HFFc6 (cell line): Measurements from ENCODE around the gene ZNF443. TPM values are rescaled to one million over a fixed set of nuclear protein-coding genes. Genes with fewer than 3 reads are reported as not detected.
"Not testable (repeated sequence)": the region's sequence is repeated elsewhere in the genome, so short reads cannot be mapped to it uniquely, and the experiment has no call there.

Experiments used
- DNase-seq: peaks from one replicate; pipeline ENCODE4 v3.0.0-alpha.2; 2018
- H3K27ac Mint-ChIP-seq: 2 replicates; pipeline ENCODE4 v1.8.0; 2020; ENCODE audit warnings: mild to moderate bottlenecking, mixed read lengths
- H3K27me3 Mint-ChIP-seq: 2 replicates; pipeline ENCODE4 v1.8.0; 2021; ENCODE audit warnings: mild to moderate bottlenecking, moderate library complexity, mixed read lengths; ENCODE audit not compliant: insufficient read depth
- H3K36me3 Mint-ChIP-seq: 2 replicates; pipeline ENCODE4 v1.8.0; 2021; ENCODE audit warnings: low read depth, mixed read lengths
- H3K4me1 Mint-ChIP-seq: 2 replicates; pipeline ENCODE4 v1.8.0; 2020; ENCODE audit warnings: low read depth, mixed read lengths
- H3K4me3 Mint-ChIP-seq: 2 replicates; pipeline ENCODE4 v1.8.0; 2020; ENCODE audit warnings: mild to moderate bottlenecking, moderate library complexity, mixed read lengths
- H3K9me3 Mint-ChIP-seq: 2 replicates; pipeline ENCODE4 v1.8.0; 2020; ENCODE audit warnings: mild to moderate bottlenecking, mixed read lengths
- total RNA-seq, 6 experiments: library from RNA; stranded (reverse); fragmentation: NEBNext Ultra II Directional; extraction: Animal tissue kit (Norgen Biotek cat#: 25700); gene quantifications; 2 replicates in 1 of 6; 3 replicates in 5 of 6; pipeline ENCODE4 v1.2.3, GENCODE V29; 2021
- TF ChIP-seq, protein P1 (sequence below): fragments of 200-600 bp; sonication (generic); IDR thresholded peaks from 2 replicates; pipeline ENCODE4 v1.5.0; 2021; ENCODE audit warnings: antibody characterized with exemption, mild to moderate bottlenecking

ZNF443 gene
- total RNA-seq, 6 experiments from 2014 or later, result 1.1 to 1.8 (median 1.5) TPM

DNA sequence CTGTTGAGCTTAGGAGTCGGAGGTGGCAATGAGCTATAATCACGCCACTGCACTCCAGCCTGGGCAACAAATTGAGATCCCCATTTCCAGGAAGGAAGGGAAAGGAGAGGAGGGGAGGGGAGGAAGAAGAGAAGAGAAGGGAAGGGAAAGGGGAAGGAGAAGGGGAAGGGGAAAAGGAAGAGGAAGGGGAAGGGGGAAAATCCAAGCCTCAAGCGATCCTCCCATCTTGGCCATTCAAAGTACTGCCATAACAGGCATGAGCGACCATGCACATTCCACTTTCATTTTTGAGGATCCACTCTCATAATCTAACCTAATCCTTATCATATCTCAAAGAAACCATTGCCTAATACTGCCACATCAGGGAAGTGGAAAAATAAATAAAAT, 14.9 kb downstream of the ZNF443 start:
- TF ChIP-seq, protein P1, sequence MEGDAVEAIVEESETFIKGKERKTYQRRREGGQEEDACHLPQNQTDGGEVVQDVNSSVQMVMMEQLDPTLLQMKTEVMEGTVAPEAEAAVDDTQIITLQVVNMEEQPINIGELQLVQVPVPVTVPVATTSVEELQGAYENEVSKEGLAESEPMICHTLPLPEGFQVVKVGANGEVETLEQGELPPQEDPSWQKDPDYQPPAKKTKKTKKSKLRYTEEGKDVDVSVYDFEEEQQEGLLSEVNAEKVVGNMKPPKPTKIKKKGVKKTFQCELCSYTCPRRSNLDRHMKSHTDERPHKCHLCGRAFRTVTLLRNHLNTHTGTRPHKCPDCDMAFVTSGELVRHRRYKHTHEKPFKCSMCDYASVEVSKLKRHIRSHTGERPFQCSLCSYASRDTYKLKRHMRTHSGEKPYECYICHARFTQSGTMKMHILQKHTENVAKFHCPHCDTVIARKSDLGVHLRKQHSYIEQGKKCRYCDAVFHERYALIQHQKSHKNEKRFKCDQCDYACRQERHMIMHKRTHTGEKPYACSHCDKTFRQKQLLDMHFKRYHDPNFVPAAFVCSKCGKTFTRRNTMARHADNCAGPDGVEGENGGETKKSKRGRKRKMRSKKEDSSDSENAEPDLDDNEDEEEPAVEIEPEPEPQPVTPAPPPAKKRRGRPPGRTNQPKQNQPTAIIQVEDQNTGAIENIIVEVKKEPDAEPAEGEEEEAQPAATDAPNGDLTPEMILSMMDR, result no peak
- DNase-seq, result no peak
- peaks cover 71% of the 10 kb centered on the region for H3K9me3 Mint-ChIP-seq
- H3K27ac Mint-ChIP-seq, result no peak overlapping the region
- H3K4me3 Mint-ChIP-seq, result no peak overlapping the region
- H3K36me3 Mint-ChIP-seq, result peaks cover 65% of the 10 kb centered on the region
- no peaks in the 10 kb centered on the region for H3K4me1 Mint-ChIP-seq
- no peaks in the 10 kb centered on the region for H3K27me3 Mint-ChIP-seq

DNA sequence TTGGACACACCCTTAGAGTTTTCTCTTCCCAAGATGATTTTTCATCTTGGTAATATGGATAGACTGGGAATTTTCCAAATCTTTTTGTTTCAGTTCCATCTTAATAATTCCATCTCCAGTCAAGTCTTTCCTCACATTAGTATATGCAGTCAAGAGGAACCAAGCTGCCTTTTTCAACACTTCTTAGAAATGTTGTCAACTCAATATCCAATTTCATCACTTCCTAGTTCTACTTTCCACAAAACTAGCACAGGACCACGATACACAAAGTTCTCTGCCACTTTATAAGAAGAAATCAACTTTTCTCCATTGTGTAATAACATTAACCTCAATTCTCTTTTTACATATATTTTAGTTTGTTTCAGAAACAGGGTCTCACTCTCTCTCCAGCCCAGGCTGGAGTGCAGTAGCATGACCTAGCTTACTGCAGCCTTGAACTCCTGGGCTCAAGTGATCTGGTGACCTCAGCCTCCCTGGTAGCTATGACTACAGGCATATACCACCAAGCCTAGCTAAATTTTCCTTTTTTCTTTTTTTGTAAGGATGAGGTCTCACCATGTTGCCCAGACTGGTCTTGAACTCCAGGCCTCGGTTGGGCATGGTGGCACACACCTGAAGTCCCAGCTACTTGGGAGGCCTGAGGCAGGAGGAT, 15.5 kb downstream of the ZNF443 start:
- Mint-ChIP-seq H3K27ac (no peak overlapping the region), H3K4me3 (no peak overlapping the region), H3K27me3 (no peaks in the 10 kb centered on the region), H3K9me3 (peaks cover 71% of the 10 kb centered on the region), H3K36me3 (peaks cover 59% of the 10 kb centered on the region), H3K4me1 (no peaks in the 10 kb centered on the region)
- no peak for DNase-seq
- TF ChIP-seq, protein P1, result no peak

DNA sequence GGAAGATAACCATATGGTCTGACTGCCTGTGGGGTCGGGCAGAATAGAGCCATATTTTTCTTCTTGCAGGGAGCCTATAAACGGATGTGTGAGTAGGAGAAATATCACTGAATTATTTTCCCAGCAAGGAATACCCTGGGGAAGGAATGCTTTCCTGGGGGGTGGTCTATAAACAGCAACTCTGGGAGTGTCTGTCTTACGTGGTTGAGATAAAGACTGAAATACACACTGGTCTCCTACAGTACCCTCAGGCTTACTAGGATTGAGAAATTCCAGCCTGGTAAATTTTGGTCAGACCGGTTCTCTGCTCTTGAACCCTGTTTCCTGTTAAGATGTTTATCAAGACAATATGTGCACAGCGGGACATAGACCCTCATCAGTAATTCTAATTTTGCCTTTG, 23.5 kb downstream of the ZNF443 start:
- H3K36me3 Mint-ChIP-seq, result peaks cover 34% of the 10 kb centered on the region
- not testable (repeated sequence) for H3K4me3 Mint-ChIP-seq

DNA sequence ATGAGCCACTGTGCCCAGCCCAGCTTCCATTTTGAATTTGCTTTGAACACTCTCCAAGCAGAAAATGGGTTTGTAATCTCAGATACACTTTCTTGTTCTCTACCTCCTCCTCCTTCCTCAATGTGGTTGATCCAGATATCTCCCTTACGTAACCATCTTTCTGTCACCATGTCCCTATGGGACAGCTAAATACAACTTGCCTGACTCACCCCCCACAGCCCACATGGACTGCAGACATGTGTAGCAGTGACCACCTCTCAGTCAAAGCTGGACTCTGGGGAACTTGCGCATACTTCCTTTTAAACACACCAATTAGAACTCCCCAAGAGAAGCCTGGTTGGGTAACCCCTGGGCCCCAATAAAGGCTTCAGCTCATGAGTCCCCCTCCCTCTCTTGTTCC, 28.9 kb downstream of the ZNF443 start:
- Mint-ChIP-seq H3K36me3 (peaks cover 16% of the 10 kb centered on the region), H3K27me3 (peaks cover 3% of the 10 kb centered on the region), H3K27ac (no peak overlapping the region), H3K4me3 (no peak overlapping the region), H3K9me3 (peaks cover 53% of the 10 kb centered on the region), H3K4me1 (no peaks in the 10 kb centered on the region)
- DNase-seq, result no peak
- TF ChIP-seq, protein P1, result no peak

More for the DNA sequence above, 23.5 kb downstream of the ZNF443 start:
- not testable (repeated sequence) for DNase-seq, H3K4me1 Mint-ChIP-seq, H3K27ac Mint-ChIP-seq, H3K27me3 Mint-ChIP-seq
- H3K9me3 Mint-ChIP-seq, result peaks cover 74% of the 10 kb centered on the region

DNA sequence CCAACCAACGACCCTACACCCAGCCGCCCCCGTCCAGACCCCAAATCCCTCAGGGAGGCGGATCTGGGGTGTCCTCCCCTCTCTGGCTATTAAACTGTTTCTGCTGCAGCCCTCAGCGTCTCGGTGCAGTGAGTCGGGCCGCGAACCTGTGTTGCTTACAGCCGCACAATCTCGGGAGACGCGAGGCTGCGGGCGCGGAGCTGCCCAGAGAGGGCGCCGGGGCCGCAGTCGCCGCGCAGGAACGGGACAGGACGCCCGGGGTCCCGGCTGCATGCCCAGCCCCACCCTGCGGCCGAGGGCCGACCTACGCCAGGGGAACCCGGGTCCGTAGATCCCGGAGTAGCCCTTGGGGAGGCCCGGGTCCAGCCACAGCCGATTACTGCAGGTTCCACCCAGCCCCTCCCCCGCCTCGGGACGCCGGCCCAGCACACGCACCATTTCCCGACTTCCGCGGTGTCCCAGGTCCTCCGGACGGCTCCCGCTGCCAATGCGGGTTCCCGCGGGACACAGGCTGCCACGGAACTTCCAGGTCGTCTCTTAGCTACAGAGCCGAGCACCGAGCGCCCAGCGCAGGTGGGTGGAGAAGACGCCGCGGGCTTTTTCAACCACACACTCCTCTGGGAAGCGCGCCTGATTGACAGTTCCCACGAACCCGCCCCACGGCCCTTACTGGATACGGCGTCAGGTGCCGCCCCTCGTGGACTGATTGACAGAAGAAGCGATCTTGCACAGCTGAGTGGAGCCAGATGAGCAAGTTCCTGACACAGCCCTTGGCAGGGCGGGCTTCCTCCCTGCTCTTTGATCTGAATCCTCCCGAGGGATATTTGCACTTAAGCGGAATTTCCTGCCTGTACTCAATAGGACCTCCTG, 40.0 kb downstream of the ZNF443 start, which contains the start of gene ZNF799:
ZNF799 (minus strand) TSS at position 639 of the 870 bp plus-strand sequence; CDS start at position 438, 201 bp downstream.
- peak; percentile 95 for DNase-seq
- Mint-ChIP-seq H3K36me3 (peaks cover 14% of the 10 kb centered on the region), H3K4me3 (peak within 1 kb of the TSS; percentile 93), H3K4me1 (peaks cover 6% of the 10 kb centered on the region), H3K27ac (peak within 1 kb of the TSS; percentile 84), H3K9me3 (peaks cover 22% of the 10 kb centered on the region), H3K27me3 (peaks cover 2% of the 10 kb centered on the region; the same call in 1 of the 2 replicates)
- TF ChIP-seq, protein P1, result peak; percentile 21; the same call in 1 of the 2 replicates

DNA sequence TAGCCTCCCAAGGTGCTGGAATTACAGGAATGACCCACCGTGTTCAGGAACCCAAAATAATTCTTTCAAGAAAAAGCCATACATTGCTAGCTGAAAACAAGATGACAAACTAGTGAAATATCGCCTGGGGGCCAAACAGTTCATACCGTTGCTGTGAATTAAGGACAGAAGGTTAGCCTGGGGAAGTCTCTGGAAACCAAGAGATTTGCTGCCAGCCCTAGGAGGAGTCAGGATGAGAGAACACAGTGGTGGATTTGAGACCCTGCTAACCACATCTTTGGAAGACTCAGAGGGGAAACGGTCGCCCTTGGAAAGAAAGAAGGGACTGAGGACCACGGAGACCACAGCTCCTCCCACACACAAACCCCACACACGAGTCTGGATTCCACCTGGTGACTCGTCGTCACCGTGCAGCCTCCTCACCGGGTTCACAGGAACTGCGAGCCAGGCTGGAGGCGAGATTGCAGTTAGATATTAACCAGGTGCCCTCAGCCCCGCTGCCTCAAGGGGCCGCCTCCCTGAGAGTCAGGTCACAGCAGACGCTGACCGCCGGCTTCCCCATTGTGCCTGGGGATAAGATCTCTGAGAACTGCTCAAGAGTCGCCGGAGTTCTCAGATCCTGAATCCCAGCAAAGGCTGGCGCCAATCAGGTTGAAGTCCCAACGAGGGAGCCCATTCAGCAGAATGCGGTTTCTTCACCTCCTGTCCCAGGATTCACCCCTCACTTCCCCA, 40.8 kb downstream of the ZNF443 start:
- peak overlapping the region; percentile 93 for H3K4me3 Mint-ChIP-seq
- not testable (repeated sequence) for H3K27me3 Mint-ChIP-seq, H3K4me1 Mint-ChIP-seq
- DNase-seq, result peak; percentile 11
- H3K36me3 Mint-ChIP-seq, result peaks cover 20% of the 10 kb centered on the region
- H3K27ac Mint-ChIP-seq, result peak overlapping the region; percentile 77
- H3K9me3 Mint-ChIP-seq, result peaks cover 22% of the 10 kb centered on the region

DNA sequence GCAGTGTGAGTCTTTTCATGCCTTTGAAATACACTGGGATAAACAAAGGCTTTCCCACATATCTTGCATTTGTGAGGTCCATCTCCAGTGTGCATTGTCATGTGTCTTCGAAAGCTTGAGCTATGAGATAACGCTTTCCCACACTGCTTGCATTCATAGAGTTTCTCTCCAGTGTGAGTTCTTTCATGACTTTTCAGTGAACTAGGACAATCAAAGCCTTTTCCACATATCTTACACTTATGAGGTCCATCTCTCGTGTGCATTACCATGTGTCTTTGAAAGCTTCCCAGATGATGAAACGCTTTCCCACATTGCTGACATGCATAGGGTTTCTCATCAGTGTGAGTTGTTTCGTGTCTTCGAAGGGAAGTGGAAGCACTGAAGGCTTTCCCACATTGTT, 49.7 kb downstream of the ZNF443 start:
- Mint-ChIP-seq H3K36me3 (peaks cover 59% of the 10 kb centered on the region), H3K9me3 (peaks cover 64% of the 10 kb centered on the region)
- H3K4me3 Mint-ChIP-seq, result not testable (repeated sequence)

DNA sequence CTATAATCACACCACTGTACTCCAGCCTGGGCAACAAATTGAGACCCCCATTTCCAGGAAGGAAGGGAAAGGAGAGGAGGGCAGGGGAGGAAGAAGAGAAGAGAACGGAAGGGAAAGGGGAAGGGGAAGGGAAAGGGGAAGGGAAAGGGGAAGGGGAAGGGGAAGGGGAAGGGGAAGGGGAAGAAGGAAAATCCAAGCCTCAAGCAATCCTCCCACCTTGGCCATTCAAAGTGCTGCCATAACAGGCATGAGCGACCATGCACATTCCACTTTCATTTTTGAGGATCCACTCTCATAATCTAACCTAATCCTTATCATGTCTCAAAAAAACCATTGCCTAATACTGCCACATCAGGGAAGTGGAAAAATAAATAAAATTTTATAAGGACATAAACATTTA, 54.5 kb downstream of the ZNF443 start:
- H3K9me3 Mint-ChIP-seq, result peaks cover 55% of the 10 kb centered on the region
- not testable (repeated sequence) for DNase-seq, H3K4me1 Mint-ChIP-seq, H3K27ac Mint-ChIP-seq, H3K4me3 Mint-ChIP-seq, H3K27me3 Mint-ChIP-seq
- peaks cover 44% of the 10 kb centered on the region for H3K36me3 Mint-ChIP-seq

More for the DNA sequence above, 49.7 kb downstream of the ZNF443 start:
- H3K27me3 Mint-ChIP-seq, H3K27ac Mint-ChIP-seq, H3K4me1 Mint-ChIP-seq, DNase-seq: not testable (repeated sequence)
